Right cardiac atrium (tissue), 5 donors: Measurements from ENCODE around the gene MED13L. TPM values are rescaled to one million over a fixed set of nuclear protein-coding genes. Genes with fewer than 3 reads are reported as not detected.
A peak's percentile ranks its signal among the peaks of the same experiment; 100 is the strongest.

Experiments used
- ATAC-seq, 2 donors: fragments of 200-7000 bp; cut with Tn5 transposase; one replicate each; pipeline versions ENCODE4 v1.8.0 to v1.9.1; 2020; ENCODE audit warnings: moderate library complexity in 2 of 2, mild to moderate bottlenecking in 1 of 2
- DNase-seq, 3 donors: peaks; one replicate each; pipeline ENCODE4 v3.0.0-alpha.2; 2020
- H3K27ac ChIP-seq: one replicate; pipeline ENCODE4 v1.5.1; 2013; ENCODE audit warnings: mild to moderate bottlenecking, low read length, control low read depth, moderate library complexity
- H3K27me3 ChIP-seq: one replicate; pipeline ENCODE4 v1.6.1; 2013; ENCODE audit not compliant: control insufficient read depth, insufficient read depth
- H3K4me1 ChIP-seq: one replicate; pipeline ENCODE4 v1.6.1; 2013; ENCODE audit warnings: low read length; ENCODE audit not compliant: control insufficient read depth, insufficient read depth
- H3K4me3 ChIP-seq: one replicate; pipeline ENCODE4 v1.5.1; 2013; ENCODE audit warnings: low read length, control low read depth
- H3K9me3 ChIP-seq: one replicate; pipeline ENCODE4 v1.6.1; 2013; ENCODE audit warnings: low read length; ENCODE audit not compliant: control insufficient read depth
- WGBS: extraction: QIAGEN DNeasy Blood & Tissue Kit; methylation state at CpG from one replicate; pipeline ENCODE4 v1.1.7; 2013; 5-methylcytosine and 5-hydroxymethylcytosine counted together
- intact Hi-C, 4 donors: fragments of 100-400 bp; cut with DNase I; formaldehyde crosslinking; loops; one replicate each; pipeline versions ENCODE4 v1.11.0 to v1.14.0; 2022 to 2023
- polyA plus RNA-seq: library from polyadenylated mRNA; stranded (reverse); fragments of 200-250 nt; gene quantifications from one replicate; pipeline ENCODE4 v1.2.3, GENCODE V29; 2013
- total RNA-seq, 4 donors: library from RNA; stranded (reverse); fragmentation: NEBNext Ultra II Directional; extraction: Animal tissue kit (Norgen Biotek cat#: 25700); gene quantifications; one replicate each; pipeline ENCODE4 v1.2.1, GENCODE V29; 2021
- donor health status: healthy with polysubstance abuse.
- donor health status: DM: no; HTN: yes; CAD: no.
- donor health status: DM: no; HTN: no; CAD: no.
- donor health status: DM: no; HTN: yes; CAD: no; lungs with severe emphysema.
- donor health status: DM: yes; HTN: yes; CAD: no.

The MED13L gene
- total and polyA plus RNA-seq, 5 donors = 15.6 to 73.5 (median 69.0) TPM

GRCh38 chr12:116006141-116006540 lies 271.4 kb downstream of the MED13L start:
- Histone ChIP-seq H3K27ac (no peak overlapping the region), H3K27me3 (no peaks in the 10 kb centered on the region), H3K4me3 (no peak overlapping the region), H3K4me1 (peaks cover 2% of the 10 kb centered on the region), H3K9me3 (no peaks in the 10 kb centered on the region)
- intact Hi-C loops = loop anchor here in 1 of 4 donors (10.0 kb wide), 1 partner anchor 589 kb away; no protein-coding TSS in a partner anchor
- no peak for DNase-seq
- WGBS = 69% methylated on average over 2 of the region's 2 CpGs
- no peak for ATAC-seq

GRCh38 chr12:116002890-116003536 lies 274.5 kb downstream of the MED13L start:
- ATAC-seq = no peak
- H3K9me3 ChIP-seq = no peaks in the 10 kb centered on the region
- DNase-seq = no peak
- no peak overlapping the region for H3K4me3 ChIP-seq
- no peak overlapping the region for H3K27ac ChIP-seq
- WGBS = 95% methylated on average over 6 of the region's 6 CpGs
- intact Hi-C loops = loop anchor here in 1 of 4 donors (10.0 kb wide), 1 partner anchor 592 kb away; no protein-coding TSS in a partner anchor
- H3K4me1 ChIP-seq = no peaks in the 10 kb centered on the region
- H3K27me3 ChIP-seq = no peaks in the 10 kb centered on the region

GRCh38 chr12:116000252-116000651 lies 277.2 kb downstream of the MED13L start:
- WGBS = 78% methylated on average over 5 of the region's 5 CpGs
- Histone ChIP-seq H3K4me3 (no peak overlapping the region), H3K9me3 (no peaks in the 10 kb centered on the region), H3K4me1 (no peaks in the 10 kb centered on the region), H3K27me3 (no peaks in the 10 kb centered on the region), H3K27ac (no peak overlapping the region)
- intact Hi-C loops = loop anchor here in 1 of 4 donors (10.0 kb wide), 1 partner anchor 595 kb away; no protein-coding TSS in a partner anchor
- DNase-seq = no peak
- ATAC-seq = no peak

- Histone ChIP-seq H3K27ac (no peak overlapping the region), H3K4me1 (no peaks in the 10 kb centered on the region), H3K27me3 (no peaks in the 10 kb centered on the region), H3K9me3 (no peaks in the 10 kb centered on the region), H3K4me3 (no peak overlapping the region)
- no peak for DNase-seq
- no peak for ATAC-seq
- intact Hi-C loops = loop anchor here (10.0 kb wide), 3 partner anchors 605 to 715 kb away; no protein-coding TSS in a partner anchor
- 82% methylated on average over 2 of the region's 2 CpGs for WGBS
These were observed 277.9 kb downstream of the MED13L start for GRCh38 chr12:115999582-115999981.

GRCh38 chr12:115998794-115999478 lies 278.6 kb downstream of the MED13L start:
- no peak for DNase-seq
- no peak overlapping the region for H3K27ac ChIP-seq
- WGBS = 72% methylated on average over 10 of the region's 10 CpGs

GRCh38 chr12:115998119-115998633 lies 279.3 kb downstream of the MED13L start:
- H3K27ac ChIP-seq = no peak overlapping the region
- ATAC-seq (peak; percentile 26 to 58), DNase-seq (no peak)
- WGBS = 58% methylated on average over 3 of the region's 3 CpGs
- intact Hi-C loops = loop anchor here (10.0 kb wide), 3 partner anchors 607 to 717 kb away; no protein-coding TSS in a partner anchor
- no peak overlapping the region for H3K4me3 ChIP-seq
- no peaks in the 10 kb centered on the region for H3K9me3 ChIP-seq
- H3K4me1 ChIP-seq = no peaks in the 10 kb centered on the region
- no peaks in the 10 kb centered on the region for H3K27me3 ChIP-seq

More at GRCh38 chr12:115998794-115999478, 278.6 kb downstream of the MED13L start:
- intact Hi-C loops = loop anchor here (10.0 kb wide), 3 partner anchors 606 to 716 kb away; no protein-coding TSS in a partner anchor
- Histone ChIP-seq H3K9me3 (no peaks in the 10 kb centered on the region), H3K27me3 (no peaks in the 10 kb centered on the region), H3K4me3 (no peak overlapping the region), H3K4me1 (no peaks in the 10 kb centered on the region)
- ATAC-seq = no peak

- DNase-seq = no peak
- peak overlapping the region; percentile 19 for H3K27ac ChIP-seq
- intact Hi-C loops = loop anchor here (10.0 kb wide), 3 partner anchors 611 to 721 kb away; no protein-coding TSS in a partner anchor
- no peak overlapping the region for H3K4me3 ChIP-seq
- H3K9me3 ChIP-seq = no peaks in the 10 kb centered on the region
- ATAC-seq = no peak
- no peaks in the 10 kb centered on the region for H3K4me1 ChIP-seq
- WGBS = 87% methylated on average over 2 of the region's 2 CpGs
- no peaks in the 10 kb centered on the region for H3K27me3 ChIP-seq
These were observed 283.8 kb downstream of the MED13L start for GRCh38 chr12:115993737-115994136.

- 98% methylated on average over 3 of the region's 3 CpGs for WGBS
- no peak for DNase-seq
- ATAC-seq = no peak
- Histone ChIP-seq H3K4me3 (no peak overlapping the region), H3K27ac (no peak overlapping the region), H3K27me3 (no peaks in the 10 kb centered on the region), H3K9me3 (no peaks in the 10 kb centered on the region), H3K4me1 (peaks cover 3% of the 10 kb centered on the region)
- intact Hi-C loops = loop anchor here (10.0 kb wide), 3 partner anchors 615 to 725 kb away; no protein-coding TSS in a partner anchor
These were observed 287.3 kb downstream of the MED13L start for GRCh38 chr12:115990241-115990640.

- Histone ChIP-seq H3K4me1 (peaks cover 3% of the 10 kb centered on the region), H3K4me3 (no peak overlapping the region), H3K27ac (no peak overlapping the region), H3K9me3 (no peaks in the 10 kb centered on the region), H3K27me3 (no peaks in the 10 kb centered on the region)
- intact Hi-C loops = no loop called here
- 85% methylated on average over 8 of the region's 8 CpGs for WGBS
- no peak for DNase-seq
- ATAC-seq = no peak
These were observed 288.6 kb downstream of the MED13L start for GRCh38 chr12:115988625-115989563.

- no peaks in the 10 kb centered on the region for H3K9me3 ChIP-seq
- no peak overlapping the region for H3K4me3 ChIP-seq
- no peaks in the 10 kb centered on the region for H3K27me3 ChIP-seq
- intact Hi-C loops = no loop called here
- WGBS = 47% methylated on average over 2 of the region's 2 CpGs
- H3K27ac ChIP-seq = no peak overlapping the region
- peaks cover 3% of the 10 kb centered on the region for H3K4me1 ChIP-seq
- ATAC-seq = no peak
- no peak for DNase-seq
These were observed 289.3 kb downstream of the MED13L start for GRCh38 chr12:115988212-115988611.
